GM18502 (cell line): ENCODE measurements around the gene ZNF319.
"Not testable (repeated sequence)": the region's sequence is repeated elsewhere in the genome, so short reads cannot be mapped to it uniquely, and the experiment has no call there.

Experiments
- ATAC-seq: cut with Tn5 transposase; IDR thresholded peaks from one replicate; pipeline ENCODE4 v1.9.1; 2021; ENCODE audit warnings: mild to moderate bottlenecking; ENCODE audit not compliant: unreplicated experiment, poor library complexity

ZNF319 gene

GRCh38 chr16:57982385-57982784 lies 18.1 kb downstream of the ZNF319 start:
- no peak for ATAC-seq

GRCh38 chr16:57981636-57982035 lies 18.8 kb downstream of the ZNF319 start:
- no peak for ATAC-seq

GRCh38 chr16:57979006-57979585 lies 21.4 kb downstream of the ZNF319 start:
- ATAC-seq, result no peak

GRCh38 chr16:57978070-57978465 lies 22.4 kb downstream of the ZNF319 start:
- not testable (repeated sequence) for ATAC-seq

- no peak for ATAC-seq
Observed at GRCh38 chr16:57977418-57978069, 22.9 kb downstream of the ZNF319 start.

- no peak for ATAC-seq
Observed at GRCh38 chr16:57976331-57976796, 24.1 kb downstream of the ZNF319 start.

- no peak for ATAC-seq
Observed at GRCh38 chr16:57972306-57972705, 28.2 kb downstream of the ZNF319 start.

- no peak for ATAC-seq
Observed at GRCh38 chr16:57971848-57972247, 28.6 kb downstream of the ZNF319 start.

- no peak for ATAC-seq
Observed at GRCh38 chr16:57970970-57971369, 29.5 kb downstream of the ZNF319 start, which contains the start of gene CNGB1. Gene CNGB1 (minus strand): TSS chr16:57971128. CDS start chr16:57967286, 3,842 bp downstream.

GRCh38 chr16:57970319-57970718 lies 30.2 kb downstream of the ZNF319 start:
- ATAC-seq, result no peak

- ATAC-seq, result no peak
Observed at GRCh38 chr16:57969451-57970123, 30.9 kb downstream of the ZNF319 start.

- no peak for ATAC-seq
Observed at GRCh38 chr16:57967916-57968315, 32.6 kb downstream of the ZNF319 start.

GRCh38 chr16:57966986-57967385 lies 33.5 kb downstream of the ZNF319 start:
- no peak for ATAC-seq

- no peak for ATAC-seq
Observed at GRCh38 chr16:57966204-57966771, 34.2 kb downstream of the ZNF319 start.

GRCh38 chr16:57964157-57964700 lies 36.2 kb downstream of the ZNF319 start:
- no peak for ATAC-seq

GRCh38 chr16:57962756-57963155 lies 37.7 kb downstream of the ZNF319 start:
- ATAC-seq, result no peak

- ATAC-seq, result no peak
Observed at GRCh38 chr16:57962046-57962445, 38.4 kb downstream of the ZNF319 start.

GRCh38 chr16:57961538-57961937 lies 38.9 kb downstream of the ZNF319 start:
- ATAC-seq, result no peak

- no peak for ATAC-seq
Observed at GRCh38 chr16:57960826-57961472, 39.5 kb downstream of the ZNF319 start.

- no peak for ATAC-seq
Observed at GRCh38 chr16:57960310-57960709, 40.2 kb downstream of the ZNF319 start.
